T-helper 1 cell (primary cell): ENCODE data around the gene TMEM223.
A peak's percentile ranks its signal among the peaks of the same experiment; 100 is the strongest.
"Not testable (repeated sequence)": the region's sequence is repeated elsewhere in the genome, so short reads cannot be mapped to it uniquely, and the experiment has no call there.

Experiments
- DNase-seq, 5 donors: peaks; one replicate each; pipeline ENCODE4 v3.0.0-alpha.2; 2012 to 2020
- total RNA-seq, 4 donors: gene quantifications; one replicate each; lab custom pipeline; 2026; lab: John Stamatoyannopoulos, UW

Gene TMEM223
- total RNA-seq = 4.6 to 9.5 (median 7.1) reads per million in 4 donors

DNA sequence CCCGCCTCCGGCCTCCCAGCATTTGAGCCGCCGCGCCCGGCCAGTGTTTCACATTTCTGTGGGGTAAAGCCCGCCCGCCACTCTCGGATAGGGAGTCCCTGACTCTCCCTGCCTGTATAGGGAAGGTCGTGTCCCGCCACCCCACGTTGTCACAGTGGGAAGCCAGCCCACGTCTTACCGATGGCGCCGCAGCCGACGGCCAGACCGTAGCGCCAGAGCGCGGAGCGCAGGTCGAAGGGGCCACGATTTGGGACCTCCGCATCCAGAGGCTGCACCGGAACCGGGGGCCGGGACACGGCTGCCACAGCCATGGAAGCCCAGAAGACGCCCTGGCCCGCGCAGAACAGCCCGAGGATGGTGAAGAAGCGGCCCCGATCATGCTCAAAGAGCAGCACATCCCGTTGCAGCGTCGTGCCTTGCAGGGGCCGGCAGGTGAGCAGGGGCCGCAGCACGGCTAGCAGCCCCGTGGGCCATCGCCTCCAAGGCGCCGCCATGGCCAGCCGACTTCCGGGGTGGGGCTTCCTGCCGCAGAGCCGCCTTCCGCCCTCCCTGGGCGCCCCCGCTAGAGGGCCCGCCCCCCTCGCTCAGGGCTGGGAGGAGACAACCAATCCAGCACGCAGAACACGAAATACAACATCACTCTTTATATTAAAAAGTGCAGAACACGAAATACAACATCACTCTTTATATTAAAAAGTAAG is at the start of gene TMEM223:
Gene TMEM223, minus strand, starts transcription at position 506 of the 701 bp plus-strand sequence. Its CDS starts 12 bp downstream, at position 494.
- DNase-seq = peak; percentile 80 to 90 (median 87)

GRCh38 chr11:62840721-62841360 is 49.0 kb upstream of the TMEM223 start:
- peak; percentile 65 to 76 (median 75) for DNase-seq

- peak; percentile 79 to 96 (median 89) for DNase-seq
Observed at GRCh38 chr11:62839050-62839945, 47.5 kb upstream of the TMEM223 start, which contains the start of gene WDR74. WDR74 (minus strand) TSS chr11:62839590; CDS start chr11:62839570, 20 bp downstream.

GRCh38 chr11:62835336-62835735 is 43.5 kb upstream of the TMEM223 start:
- no peak for DNase-seq

DNA sequence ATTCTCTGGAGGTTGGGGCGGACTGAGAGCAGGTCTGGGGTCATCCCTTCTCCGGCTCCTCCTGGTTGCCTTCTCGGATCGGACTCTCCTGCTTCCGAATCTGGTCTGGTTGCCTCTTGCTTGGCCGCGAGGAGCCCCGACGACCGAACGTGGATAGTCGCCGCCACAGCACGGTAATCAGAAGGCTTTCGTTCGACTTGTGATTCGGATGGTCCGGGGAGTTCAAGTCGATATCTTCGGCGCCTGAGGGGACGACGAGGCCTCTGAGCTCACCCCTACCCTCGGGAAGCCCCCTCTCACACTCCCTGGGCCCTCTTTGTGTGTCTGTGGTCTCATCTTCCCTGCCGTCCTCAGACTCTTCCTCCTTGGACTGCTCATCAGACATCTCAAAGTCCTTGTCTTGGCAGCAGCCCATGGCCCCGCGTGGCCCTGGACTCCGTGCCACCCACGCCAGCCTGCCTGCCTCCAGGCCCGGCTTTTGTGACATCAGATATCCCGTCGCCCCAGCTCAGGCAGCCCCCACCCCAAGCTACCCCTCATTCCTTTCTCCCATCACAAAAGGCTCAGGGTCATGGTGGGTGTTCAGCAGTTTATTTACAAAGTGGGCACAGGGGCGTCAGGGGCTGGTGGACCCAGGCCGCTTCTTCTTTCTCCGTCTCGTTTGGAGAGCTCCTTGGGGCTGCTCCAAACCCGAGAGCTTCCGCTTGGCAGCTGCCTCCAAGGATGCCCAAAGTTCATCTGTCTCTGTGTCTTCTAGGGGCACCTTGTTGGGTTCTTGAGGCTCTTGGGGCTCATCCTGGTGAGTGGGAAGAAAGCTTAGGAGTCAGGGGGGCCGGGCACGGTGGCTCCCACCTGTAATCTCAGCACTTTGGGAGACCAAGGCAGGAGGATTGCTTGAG is 40.8 kb upstream of the TMEM223 start, which contains the start of gene TEX54:
Gene TEX54, minus strand, starts transcription at position 506 of the 899 bp plus-strand sequence.
- DNase-seq = no peak

DNA sequence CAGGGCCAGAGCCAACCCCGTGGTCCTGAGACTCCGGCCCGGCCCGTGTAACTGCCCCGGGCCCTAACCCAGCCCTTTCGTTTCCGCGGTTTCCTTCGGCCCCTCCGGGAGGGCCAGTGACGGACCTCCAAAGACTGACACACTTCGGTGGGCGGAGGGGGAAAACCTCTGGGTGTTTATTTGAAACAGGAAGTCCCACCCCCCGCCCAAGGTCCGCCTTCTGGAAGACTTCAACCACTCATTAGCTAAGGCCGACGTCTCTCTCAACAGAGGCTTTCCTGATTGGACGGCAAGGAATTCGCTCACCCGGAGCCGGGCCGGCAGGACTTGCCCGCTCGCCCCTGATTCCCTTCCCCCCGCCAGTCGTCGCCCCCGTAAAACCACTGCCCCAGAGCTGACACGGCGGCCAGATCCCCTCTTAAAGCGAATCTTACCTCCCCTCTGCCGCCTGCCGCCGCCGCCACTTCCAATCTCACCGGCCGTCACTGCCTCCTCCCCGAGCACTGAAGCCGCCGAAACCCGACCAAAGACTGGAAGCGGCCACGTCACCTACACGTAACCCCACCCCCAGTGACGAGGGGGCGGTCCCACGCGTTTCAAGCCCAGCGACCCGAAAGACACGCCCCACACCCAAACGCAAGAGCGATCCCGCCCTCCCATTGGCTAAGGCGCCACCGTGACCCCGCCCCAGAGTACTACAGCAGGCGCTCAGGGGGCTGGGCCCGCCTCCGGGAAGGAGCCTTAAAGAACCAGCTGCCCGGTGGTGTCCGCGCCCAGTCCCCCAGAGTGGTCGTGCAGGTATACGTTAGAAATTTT is 39.9 kb upstream of the TMEM223 start, which contains the start of gene STX5:
Gene STX5, minus strand, starts transcription at position 532 of the 816 bp plus-strand sequence. CDS start 808 bp downstream, outside the sequence.
- peak; percentile 98 to 100 (median 99) for DNase-seq

GRCh38 chr11:62830904-62831519 is 39.2 kb upstream of the TMEM223 start:
- no peak for DNase-seq

DNA sequence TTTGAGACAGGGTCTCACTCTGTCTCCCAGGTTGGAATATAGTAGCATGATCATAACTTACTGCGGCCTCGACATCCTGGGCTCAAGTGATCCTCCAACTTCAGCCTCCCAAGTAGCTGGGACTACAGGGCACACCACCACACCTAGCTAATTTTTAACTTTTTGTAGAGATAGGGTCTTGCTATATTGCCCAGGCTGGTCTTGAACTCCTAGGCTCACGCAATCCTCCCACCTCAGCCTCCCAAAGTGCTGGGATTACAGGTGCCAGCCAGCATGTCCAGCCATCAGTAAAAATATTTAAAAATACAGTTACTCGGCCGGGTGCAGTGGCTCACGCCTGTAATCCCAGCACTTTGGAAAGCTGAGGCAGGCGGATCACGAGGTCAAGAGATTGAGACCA is 36.3 kb upstream of the TMEM223 start:
- DNase-seq = not testable (repeated sequence)

DNA sequence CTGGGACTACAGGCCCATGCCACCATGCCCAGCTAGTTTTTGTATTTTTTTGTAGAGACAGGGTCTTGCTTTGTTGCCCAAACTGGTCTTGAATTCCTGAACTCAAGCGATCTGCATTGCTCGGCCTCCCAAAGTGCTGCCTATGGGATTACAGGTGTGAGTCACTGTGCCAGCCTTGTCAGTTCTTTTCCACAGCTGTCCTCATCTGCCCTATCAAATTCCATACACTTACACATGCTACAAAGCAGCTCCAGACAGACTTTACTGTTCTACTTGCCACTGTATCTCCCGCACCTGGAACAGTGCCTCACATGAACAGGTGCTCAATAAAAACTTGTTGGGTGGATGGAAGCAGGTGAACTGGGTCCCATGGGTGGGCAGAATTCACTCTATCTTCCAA is 31.9 kb upstream of the TMEM223 start:
- DNase-seq = no peak

DNA sequence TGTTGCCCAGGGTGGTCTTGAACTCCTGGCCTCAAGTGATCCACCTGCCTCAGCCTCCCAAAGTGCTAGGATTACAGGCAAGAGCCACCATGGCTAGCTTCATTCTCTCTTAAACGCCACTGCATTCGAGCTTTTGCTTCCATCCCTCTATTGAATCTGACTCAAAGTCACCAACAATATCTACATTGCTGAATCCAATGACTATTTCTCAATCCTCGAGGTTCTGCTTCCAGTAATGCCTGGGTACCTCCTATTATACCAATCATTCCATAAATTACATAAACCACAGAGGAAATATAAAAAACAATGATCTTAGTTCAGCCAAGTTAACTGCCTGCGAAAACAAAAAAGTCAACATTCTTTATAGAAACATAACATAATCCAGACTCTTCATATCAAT is 25.3 kb upstream of the TMEM223 start:
- no peak for DNase-seq

DNA sequence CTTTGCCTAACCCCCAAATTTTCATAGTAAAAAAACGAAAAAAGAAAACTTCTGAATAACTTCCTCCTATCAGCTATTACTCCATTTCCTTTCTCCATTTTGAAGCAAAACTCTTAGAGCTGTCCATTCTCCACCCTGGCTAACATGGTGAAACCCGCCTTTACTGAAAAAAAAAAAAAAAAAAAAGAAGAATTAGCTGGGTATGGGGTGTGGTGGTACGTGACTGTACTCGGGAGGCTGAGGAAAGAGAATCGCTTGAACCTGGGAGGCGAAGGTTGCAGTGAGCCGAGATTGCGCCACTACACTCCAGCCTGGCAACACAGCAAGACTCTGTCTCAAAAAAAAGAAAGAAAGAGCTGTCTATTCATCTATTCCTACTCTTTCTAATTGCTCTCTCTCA is 24.8 kb upstream of the TMEM223 start:
- no peak for DNase-seq

GRCh38 chr11:62811659-62812058 is 19.9 kb upstream of the TMEM223 start:
- no peak for DNase-seq

- DNase-seq = no peak
Observed at GRCh38 chr11:62810748-62811147, 18.9 kb upstream of the TMEM223 start.

GRCh38 chr11:62806611-62807121 is 14.9 kb upstream of the TMEM223 start:
- DNase-seq = no peak

DNA sequence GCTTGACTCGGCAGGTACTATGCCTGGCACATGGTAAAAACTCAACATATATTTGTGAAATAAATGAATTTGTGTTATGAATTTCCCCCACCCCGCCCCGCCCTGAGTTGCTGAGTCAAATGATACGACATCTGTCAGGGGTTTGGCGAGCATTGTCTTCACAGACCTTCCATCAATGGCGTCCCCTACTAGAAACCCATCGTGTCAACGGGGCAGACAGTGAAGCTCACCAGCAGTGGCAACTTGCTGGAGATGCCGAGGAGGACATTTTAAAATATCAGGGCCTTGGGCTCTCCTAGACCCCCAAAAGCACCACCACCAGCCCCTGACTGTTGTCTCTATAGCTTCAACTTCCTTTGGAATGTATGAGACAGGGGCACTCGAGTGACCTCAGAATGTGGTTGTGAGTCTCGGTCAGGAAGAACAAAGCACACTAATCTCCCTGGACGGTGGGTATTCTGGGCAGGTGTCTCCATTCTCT is 14.2 kb upstream of the TMEM223 start:
- no peak for DNase-seq

DNA sequence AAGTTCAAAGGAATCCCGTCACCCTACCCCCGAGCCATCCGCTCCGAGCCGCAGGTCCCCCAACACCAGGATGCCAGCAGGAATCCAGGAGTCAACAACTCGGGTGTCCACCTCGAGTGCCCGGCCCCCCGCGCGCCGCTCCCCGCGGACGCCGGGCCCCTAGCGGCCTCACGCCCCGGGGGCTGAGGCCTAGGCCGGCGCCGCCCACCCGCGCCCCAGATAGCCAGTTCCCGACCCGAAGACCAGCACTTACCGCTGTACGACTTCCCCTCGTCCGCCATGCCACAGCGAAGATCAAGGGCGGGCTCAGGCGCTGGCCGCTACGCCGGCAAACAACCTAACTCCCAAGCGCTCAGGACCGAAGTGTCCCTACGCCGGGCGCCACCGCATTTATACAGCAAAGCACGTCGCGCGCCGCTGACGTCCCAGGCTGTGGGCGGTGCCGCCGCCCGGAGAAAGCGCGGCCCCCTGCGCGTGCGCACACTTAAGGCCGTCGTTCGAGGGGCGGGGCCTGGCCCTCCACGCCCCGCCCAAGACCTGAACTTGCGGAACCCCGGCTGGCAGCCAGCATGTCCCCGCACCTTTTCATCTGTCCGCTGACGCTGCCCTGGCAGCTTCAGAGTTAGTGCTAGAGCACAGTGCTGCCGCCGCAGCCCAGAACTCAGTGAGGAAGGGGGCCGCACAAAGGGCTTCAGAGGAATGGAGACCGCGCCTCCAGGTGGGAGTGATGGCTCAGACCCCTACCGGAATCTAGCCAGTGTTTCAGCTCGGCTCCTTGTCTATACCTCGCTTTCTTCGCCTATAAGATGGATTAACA is 13.5 kb upstream of the TMEM223 start, which contains the start of gene NXF1:
Gene NXF1, minus strand, starts transcription at position 365 of the 817 bp plus-strand sequence. Its CDS starts 84 bp downstream, at position 281.
- DNase-seq = peak; percentile 91 to 97 (median 95)

DNA sequence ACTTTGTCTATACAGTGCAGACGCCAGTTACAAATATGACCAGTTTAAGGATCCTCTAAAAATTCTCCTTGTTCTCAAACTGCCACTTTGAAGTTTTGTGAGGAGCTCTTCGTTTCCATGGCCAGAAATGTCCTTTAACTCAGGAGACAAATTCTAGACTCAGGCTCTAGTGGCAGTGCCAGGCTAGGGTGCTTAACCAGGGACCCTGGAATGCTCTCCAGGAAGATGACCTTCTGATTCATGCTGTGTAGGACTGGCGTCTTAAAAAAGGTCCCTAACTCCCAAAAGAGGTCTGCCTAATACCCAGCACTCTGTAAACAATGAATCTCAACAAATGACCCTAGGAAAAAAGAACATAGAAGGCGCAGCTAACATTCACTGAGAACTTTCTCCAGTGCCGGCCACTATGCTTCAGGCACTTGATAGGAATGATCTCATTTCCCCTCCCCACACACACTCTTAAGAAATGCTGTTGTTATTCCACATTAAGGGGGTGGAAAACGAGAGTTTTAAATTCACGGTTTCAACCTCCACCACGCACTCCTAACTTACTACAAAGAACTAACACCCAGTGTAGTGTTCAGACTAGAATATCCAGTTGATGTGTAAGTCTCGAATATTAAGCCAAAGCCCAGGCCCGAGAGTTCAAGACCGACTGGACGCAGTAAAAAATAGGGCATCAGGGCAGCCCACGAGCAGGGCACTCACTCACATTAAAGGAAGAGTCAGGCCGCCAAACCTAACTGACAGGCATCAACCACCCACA is 12.7 kb upstream of the TMEM223 start:
- no peak for DNase-seq

GRCh38 chr11:62801071-62801470 is 9.3 kb upstream of the TMEM223 start:
- no peak for DNase-seq
